GM18502 (cell line): ENCODE results near the gene DRC7.
"Not testable (repeated sequence)": the region's sequence is repeated elsewhere in the genome, so short reads cannot be mapped to it uniquely, and the experiment has no call there.

Experiments used
- ATAC-seq: cut with Tn5 transposase; IDR thresholded peaks from one replicate; pipeline ENCODE4 v1.9.1; 2021; ENCODE audit warnings: mild to moderate bottlenecking; ENCODE audit not compliant: unreplicated experiment, poor library complexity

DRC7 gene

DNA sequence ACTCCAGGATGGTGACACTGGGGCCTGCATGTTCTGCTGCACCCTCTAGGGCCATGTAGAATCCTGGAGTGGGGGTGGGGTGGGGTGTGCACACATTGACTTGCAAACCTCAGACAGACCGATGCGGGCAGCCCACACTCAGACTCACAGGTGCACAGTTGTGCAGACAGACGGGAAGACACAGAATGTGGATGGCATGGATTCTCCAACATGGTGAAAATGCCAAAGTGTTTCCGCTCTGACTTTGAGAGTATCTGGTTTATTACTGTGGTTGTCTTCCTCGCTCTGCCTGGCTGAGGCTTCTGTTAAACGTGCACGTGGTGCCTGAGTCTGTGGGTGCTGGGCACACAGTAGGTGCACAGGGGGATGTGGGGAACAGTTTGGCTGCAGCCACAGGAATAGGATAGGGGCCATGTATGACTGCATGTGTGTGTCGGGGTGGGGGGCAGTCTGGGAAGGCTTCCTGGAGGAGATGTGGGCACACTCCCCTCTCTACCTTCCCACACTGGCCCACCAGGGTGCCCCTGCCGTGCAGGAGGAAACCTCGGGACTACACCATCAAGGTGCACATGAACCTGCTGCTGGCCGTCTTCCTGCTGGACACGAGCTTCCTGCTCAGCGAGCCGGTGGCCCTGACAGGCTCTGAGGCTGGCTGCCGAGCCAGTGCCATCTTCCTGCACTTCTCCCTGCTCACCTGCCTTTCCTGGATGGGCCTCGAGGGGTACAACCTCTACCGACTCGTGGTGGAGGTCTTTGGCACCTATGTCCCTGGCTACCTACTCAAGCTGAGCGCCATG, 35.5 kb upstream of the DRC7 start:
- ATAC-seq, result no peak

DNA sequence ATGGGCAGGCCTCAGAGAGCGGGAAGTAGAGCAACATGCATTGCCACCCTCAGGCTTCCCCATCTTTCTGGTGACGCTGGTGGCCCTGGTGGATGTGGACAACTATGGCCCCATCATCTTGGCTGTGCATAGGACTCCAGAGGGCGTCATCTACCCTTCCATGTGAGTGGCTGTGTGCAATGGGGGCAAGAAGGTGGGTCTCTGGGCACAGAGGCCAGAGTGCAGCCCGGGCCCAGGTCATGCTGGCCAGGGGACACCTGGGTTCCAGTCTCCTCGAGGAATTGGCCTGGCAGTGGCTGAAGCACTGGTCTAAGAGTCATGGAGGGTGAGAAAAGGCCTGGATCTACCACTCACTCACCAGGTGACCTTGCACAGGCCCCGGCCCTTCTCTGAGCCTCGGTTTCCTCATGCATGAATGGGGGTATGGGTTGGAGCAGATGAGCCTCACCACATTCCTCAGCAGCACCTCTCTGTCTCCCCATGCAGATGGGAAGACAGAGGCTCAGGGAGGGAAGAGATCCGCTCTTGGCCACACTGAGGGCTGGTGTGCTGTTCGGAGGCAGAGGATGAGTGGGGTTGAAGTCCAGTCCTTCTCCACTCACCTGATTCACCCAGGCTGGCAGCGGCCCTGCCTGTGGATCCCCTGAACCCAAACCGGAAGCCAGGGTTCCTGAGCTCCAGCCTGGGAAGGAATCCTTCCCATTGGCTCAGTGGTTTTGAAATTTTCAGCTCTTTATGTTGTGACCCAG, 33.7 kb upstream of the DRC7 start:
- no peak for ATAC-seq

DNA sequence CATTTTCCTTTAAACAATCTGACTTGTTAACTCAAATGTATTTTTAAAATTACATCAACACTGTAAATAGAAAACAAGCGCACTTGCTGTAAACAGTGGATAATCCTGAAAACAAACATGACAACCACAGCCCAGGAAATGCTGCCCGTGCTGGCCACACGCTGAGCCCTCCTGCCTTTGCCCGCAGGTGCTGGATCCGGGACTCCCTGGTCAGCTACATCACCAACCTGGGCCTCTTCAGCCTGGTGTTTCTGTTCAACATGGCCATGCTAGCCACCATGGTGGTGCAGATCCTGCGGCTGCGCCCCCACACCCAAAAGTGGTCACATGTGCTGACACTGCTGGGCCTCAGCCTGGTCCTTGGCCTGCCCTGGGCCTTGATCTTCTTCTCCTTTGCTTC, 33.1 kb upstream of the DRC7 start:
- no peak for ATAC-seq

DNA sequence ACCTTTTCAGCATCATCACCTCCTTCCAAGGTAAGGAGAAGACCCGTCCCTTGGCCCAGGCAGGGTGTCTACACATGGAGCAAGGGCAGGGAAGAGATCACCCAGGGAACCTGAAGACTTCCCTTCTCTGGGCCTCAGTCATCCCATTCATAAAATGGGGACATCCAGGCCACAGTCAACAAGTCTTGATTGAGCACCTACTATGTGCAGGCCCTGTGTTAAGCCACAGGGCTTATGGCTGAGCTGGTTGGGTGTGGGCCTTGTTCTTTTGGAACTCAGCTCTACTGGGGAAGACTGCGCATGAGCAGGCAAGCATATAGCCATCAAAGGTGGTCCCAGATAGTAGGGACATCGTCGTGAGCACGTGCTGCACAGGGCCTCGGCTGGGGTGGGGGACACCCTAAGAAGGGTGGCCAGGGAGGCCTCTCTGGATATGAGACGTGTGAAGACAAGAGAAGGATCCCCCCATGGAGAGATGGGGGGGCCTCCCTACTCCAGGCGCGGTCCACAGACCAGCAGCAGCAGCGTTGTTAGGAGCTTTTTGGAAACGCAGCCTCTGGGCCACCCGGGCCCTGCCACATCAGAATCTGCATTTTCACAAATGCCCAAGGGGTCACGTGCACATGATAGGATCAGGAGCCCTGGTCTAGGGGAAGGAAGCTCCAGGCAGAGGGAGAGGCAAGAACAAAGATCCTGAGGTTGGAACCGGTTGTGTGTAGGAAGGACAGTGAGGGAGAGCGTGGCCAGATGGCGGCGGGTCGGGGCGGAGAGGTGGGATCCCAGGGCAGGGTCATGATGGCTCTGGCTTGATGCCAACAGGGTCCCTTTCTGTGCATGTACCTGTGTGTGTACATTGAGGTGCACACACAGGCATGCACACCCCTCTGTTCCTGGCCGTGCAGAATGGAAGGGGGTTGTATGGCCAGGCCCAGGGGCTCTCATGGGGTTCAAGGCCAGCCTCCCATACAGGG, 32.4 kb upstream of the DRC7 start:
- no peak for ATAC-seq

DNA sequence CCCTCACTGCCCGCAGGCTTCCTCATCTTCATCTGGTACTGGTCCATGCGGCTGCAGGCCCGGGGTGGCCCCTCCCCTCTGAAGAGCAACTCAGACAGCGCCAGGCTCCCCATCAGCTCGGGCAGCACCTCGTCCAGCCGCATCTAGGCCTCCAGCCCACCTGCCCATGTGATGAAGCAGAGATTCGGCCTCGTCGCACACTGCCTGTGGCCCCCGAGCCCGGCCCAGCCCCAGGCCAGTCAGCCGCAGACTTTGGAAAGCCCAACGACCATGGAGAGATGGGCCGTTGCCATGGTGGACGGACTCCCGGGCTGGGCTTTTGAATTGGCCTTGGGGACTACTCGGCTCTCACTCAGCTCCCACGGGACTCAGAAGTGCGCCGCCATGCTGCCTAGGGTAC, 31.2 kb upstream of the DRC7 start:
- ATAC-seq, result no peak

DNA sequence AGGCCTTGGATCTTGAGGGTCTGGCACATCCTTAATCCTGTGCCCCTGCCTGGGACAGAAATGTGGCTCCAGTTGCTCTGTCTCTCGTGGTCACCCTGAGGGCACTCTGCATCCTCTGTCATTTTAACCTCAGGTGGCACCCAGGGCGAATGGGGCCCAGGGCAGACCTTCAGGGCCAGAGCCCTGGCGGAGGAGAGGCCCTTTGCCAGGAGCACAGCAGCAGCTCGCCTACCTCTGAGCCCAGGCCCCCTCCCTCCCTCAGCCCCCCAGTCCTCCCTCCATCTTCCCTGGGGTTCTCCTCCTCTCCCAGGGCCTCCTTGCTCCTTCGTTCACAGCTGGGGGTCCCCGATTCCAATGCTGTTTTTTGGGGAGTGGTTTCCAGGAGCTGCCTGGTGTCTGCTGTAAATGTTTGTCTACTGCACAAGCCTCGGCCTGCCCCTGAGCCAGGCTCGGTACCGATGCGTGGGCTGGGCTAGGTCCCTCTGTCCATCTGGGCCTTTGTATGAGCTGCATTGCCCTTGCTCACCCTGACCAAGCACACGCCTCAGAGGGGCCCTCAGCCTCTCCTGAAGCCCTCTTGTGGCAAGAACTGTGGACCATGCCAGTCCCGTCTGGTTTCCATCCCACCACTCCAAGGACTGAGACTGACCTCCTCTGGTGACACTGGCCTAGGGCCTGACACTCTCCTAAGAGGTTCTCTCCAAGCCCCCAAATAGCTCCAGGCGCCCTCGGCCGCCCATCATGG, 30.5 kb upstream of the DRC7 start:
- no peak for ATAC-seq

DNA sequence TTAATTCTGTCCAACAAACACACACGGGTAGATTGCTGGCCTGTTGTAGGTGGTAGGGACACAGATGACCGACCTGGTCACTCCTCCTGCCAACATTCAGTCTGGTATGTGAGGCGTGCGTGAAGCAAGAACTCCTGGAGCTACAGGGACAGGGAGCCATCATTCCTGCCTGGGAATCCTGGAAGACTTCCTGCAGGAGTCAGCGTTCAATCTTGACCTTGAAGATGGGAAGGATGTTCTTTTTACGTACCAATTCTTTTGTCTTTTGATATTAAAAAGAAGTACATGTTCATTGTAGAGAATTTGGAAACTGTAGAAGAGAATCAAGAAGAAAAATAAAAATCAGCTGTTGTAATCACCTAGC, 30.0 kb upstream of the DRC7 start:
- no peak for ATAC-seq

DNA sequence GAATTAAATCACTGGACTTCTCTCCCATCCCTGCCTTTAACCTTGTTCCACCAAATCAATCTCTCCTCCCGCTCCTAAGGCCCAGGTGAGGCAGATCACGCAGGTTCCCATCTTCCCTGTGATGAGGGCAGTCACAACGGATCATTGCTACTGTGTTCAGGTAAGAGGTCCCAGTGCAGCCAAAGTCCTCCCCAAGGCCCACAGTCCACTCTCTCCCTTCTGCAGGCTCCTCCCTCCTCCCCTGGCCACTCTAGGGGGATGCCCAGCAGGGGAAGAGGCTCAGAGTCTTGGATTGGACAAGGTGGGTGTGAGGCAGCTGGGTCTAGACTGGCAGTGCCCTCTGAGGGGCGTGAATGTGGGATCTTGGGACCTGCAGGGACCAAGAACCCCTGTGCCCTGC, 29.1 kb upstream of the DRC7 start:
- no peak for ATAC-seq

DNA sequence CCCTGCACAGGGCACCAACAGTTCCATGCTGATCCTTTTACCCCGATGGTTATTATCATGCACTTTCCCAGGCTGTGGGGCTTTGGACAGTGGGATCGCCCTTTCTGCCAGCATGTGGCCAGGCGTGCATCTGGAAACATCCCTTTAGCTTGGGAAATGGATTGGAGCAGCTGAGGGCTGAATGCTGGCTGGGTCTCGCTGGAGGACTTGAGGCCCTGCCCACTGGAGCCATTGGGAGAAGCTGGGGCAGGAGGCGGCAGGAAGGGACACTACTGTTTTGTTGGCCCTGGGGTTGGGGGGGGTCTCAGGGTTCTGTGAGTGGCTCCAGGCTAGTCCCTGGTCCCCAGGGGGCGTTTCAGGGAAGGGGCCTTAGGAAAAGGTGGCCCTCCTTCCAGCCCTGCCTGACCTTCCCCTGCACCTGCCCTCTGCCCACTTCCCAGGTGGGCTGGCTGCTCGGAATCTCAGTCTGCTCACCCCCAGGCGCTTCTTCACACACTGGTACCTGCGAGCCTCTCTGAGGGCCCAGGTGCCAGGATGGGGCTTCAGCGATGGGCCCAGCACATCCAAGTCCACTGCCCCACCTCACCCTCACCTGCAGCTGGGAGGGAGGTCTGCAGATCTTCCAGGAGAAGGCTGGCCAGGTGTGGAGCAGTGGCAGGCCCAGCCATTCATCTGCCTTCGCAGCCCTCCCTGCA, 28.1 kb upstream of the DRC7 start:
- ATAC-seq, result no peak

DNA sequence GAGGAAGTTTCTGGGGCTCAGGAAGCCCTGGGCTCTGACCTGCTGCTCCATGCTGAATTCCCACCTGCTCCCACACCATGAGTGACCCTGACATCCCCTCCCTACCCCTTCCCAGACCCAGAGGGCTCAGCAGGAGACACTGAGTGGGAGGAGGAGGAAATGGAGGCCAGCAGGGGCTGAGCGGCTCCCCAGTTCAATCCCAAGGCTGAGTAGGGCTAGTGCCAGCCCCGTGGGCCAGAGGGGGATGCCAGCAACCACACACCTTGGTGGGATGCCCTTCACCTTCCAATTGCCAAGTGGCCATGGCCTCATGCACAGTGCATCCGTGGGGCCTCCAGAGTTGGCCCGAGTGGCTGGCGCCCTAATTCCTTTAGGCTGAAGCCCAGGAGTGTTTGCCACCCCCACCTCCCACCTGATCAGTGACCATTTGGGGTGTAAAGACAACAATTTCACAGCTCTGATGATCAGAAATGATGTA, 27.5 kb upstream of the DRC7 start:
- ATAC-seq, result no peak

DNA sequence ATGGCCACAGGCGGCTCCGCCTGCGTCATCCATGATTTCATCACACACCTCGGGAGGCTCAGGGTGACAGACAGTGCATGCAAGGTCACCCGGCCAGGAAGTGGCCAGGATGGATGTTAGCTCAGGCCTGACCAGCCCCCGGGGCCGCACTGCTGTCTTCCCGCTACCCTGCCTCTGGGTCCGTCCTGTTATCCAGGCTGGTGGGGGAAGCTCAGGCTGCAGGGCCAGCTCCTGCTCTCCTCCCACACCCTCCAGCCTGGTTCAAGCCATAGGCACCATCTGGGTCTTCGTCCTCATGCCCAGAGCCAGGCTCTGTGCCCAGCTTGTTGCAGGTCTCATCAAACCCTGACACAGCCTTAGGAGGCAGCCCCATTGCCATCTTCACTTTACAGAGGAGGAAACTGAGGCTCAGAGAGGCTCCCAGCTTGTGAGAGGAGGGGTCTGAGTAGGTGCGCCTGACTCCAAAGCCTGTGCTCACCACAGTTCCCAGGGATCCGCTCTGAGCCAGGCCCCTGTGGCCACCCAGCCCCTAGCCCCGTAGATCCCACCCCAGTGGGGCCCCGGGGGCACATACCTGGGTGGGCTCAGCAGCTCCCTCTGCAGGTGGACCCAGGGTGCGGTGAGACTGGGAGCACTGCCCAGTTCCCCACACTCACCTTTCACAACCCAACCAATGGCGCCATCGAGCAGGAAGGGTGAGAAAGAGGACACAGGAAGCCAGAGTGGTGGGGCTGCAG, 26.9 kb upstream of the DRC7 start:
- ATAC-seq, result no peak

DNA sequence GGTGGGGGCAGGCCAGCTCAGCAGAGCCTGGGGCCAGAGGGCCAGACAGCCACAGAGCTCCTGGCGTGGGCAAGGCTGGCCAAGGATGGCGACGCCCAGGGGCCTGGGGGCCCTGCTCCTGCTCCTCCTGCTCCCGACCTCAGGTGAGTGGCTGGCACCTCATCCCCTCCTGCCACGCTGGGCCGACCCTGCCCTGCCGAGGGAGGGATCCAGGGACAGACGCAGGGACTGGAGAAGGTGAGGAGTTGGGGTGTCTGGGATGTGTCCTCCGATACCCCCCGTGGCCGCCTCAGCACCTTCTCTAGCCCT, 26.4 kb upstream of the DRC7 start, which contains the start of gene ADGRG3:
ADGRG3 (plus strand) TSS at position 44 of the 309 bp plus-strand sequence; CDS start at position 86, 42 bp downstream.
- ATAC-seq, result no peak

DNA sequence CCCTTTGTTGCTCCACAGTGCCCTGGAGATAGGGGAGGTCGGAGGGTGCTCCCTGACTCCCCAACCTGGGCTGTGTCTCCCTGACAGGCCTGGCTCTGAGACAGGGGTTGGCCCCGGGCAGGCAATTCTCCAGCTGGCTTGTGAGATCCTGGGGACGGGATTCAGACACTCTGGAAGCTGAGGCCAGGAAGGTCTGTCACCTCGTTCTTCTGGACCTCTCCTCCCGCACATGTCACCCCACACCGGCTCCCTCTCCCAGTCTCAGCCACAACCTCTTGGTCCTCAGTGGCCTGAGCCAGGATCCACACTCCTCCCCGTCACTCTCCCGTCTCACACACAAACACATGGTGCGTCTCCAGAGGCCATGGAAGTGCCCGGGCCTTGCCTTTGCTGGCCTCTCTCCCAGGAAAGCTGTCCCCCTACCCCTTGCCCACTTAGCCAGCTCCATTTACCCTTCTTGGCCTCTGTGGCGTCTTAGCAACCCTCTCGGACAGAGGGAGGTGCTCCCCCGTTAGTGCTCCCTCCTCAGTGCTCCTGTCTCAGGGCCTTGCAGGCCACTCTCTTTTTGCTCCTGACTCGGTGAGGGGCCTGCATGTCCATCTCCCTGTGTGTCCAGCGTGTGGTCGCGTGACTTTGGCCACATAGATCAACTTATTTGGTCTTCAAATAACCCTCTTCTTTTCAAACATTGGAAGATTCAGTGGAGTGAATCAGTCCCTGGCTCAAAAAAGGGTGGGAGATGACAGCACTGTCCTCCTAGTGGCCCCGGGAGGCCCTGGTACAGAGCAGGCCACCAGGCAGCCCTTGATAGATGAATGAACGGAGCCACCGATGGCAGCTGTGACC, 25.8 kb upstream of the DRC7 start:
- ATAC-seq, result no peak

DNA sequence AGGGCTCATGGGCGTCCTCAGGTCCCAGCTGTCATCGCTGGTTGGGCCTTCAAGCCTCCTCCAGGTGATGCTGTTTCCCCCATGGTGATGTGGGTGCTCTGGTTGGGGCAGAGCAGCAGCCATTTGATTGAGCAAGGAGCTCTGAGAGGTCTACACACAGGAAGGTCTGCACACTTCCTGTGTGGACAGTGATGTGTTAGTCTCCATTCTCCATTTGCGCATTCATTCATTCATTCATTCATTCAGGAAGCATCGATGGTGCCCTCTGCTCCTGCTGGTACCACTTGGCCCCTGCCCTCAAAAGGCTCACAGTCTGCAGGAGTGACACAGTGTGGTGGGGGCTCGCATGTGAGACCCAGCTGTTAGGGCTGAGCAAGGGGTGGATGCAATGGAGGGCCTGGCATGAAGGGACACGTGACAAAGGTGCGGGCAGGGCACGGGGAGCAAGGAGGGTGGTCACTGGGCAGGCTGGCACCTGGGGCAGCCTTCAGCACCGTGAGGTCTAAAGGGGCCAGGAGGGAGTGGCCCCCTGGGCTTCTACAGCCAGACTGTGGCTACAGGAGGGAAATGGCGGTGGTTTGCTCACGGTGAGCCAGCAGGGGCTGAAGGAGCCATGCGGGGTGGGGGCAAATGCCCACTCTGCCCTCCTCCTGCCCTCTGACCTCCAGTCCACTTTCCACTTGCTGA, 25.0 kb upstream of the DRC7 start:
- no peak for ATAC-seq

DNA sequence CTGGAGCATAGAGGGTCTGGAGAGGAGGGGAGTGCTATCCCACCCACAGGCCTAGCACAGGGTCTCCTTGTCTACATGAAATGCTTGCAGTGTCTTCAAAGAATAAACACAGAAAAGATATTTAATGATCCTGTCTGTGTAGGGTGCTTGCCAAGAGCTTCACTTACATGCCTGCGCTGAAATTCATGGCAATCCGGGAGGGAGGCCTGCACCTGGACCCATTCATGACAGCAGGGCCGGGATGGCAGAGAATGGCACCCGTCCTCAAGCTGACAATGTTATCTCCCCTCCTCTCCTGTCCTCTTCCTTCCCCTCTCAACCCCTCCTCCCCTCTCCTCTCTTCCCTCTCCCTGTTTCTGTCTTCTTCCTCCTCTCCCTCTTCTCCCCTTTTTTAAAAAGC, 24.4 kb upstream of the DRC7 start:
- ATAC-seq, result no peak

DNA sequence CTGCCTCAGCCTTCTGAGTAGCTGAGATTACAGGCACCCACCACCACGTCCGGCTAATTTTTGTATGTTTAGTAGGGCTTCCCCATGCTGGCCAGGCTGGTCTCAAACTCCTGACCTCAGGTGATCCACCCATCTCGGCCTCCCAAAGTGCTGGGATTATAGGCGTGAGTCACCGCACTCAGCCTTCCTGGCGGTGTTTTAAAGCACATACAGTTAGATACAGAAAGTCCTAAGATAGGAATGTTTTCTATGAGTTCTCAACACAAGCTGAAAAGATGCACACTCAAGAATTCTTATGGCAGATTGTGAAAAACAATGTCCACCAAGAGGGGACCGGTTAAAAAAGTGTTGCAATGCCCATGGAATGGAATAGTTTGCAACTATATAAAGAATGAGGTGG, 23.2 kb upstream of the DRC7 start:
- ATAC-seq, result not testable (repeated sequence)

DNA sequence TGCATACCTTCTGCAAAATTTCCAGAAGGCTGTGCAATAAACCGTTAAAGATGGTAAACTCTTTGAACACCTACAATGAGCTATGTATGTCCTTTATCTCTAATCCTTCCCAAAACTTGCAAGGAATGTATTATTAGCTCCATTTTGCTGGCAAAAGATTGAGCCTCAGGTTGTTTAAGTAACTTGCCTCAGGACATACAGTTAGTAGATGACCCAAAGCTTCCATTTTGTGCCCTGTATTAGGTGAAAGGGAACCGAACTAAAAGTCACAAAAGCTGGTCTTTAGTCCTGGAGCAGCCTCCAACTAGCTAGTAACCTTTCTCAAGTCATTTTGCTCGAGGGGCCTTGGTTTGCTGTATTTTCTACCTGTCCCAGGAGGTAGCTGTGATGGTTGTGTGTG, 22.2 kb upstream of the DRC7 start:
- no peak for ATAC-seq
